ENCODE results near the gene HIVEP1. TPM values are rescaled to one million over a fixed set of nuclear protein-coding genes. Genes with fewer than 3 reads are reported as not detected.

Gene HIVEP1
- total and polyA plus RNA-seq, 2 of the 8 experiments (the other 6 are each of a cell fraction or from before 2014, with no cell fraction given) = 22.6 to 23.1 TPM

GRCh38 chr6:12083763-12084162 lies 71.7 kb downstream of the HIVEP1 start:
- H3K4me2 ChIP-seq (ENCODE audit: insufficient read depth in 1 of 2, low read depth in 2 of 2, low read length in 2 of 2) = no peak overlapping the region
- no peak overlapping the region for H3K9ac ChIP-seq (replicated peaks in 1 of 4; ENCODE audit: extremely low read depth in 1 of 4, low read depth in 3 of 4, low read length in 3 of 4)
- H3K36me3 ChIP-seq (ENCODE audit: control insufficient read depth in 2 of 4, insufficient read depth in 4 of 4, low read length in 3 of 4) = no peaks in the 10 kb centered on the region; a peak in 1 of 8 replicates
- H2BK15ac ChIP-seq (ENCODE audit: low read length) = no peak overlapping the region
- no peak overlapping the region for H2BK20ac ChIP-seq (ENCODE audit: low read length)
- no peak overlapping the region for H4K91ac ChIP-seq (replicated peaks; ENCODE audit: insufficient read length, low read length)
- H2BK120ac ChIP-seq (replicated peaks; ENCODE audit: low read depth, low read length) = no peak overlapping the region
- no peak overlapping the region for H3K14ac ChIP-seq (ENCODE audit: insufficient read length)
- CTCF ChIA-PET (ENCODE audit: partially characterized antibody) = interaction anchor here (1.0 to 1.1 kb wide), 3 partner anchors 9 to 41 kb away, joined by 3 read pairs; no protein-coding TSS in a partner anchor
- no peaks in the 10 kb centered on the region for H3K23me2 ChIP-seq (ENCODE audit: low read depth, low read length)
- no peaks in the 10 kb centered on the region for H3K27me3 ChIP-seq (replicated peaks in 1 of 4; ENCODE audit: control insufficient read depth in 3 of 4, extremely low read depth in 1 of 4, insufficient read depth in 3 of 4, low read length in 3 of 4)
- H3K4ac ChIP-seq (replicated peaks; ENCODE audit: insufficient read length, low read depth, low read length) = no peak overlapping the region
- H4K5ac ChIP-seq (ENCODE audit: insufficient read length, low read depth, low read length) = no peak overlapping the region
- H3K4me3 ChIP-seq (ENCODE audit: extremely low read depth in 1 of 4, insufficient read depth in 2 of 4, low read depth in 3 of 4, low read length in 4 of 4) = no peak overlapping the region
- FAIRE-seq (no peak), DNase-seq (ENCODE audit: low read depth in 1 of 2, low spot score in 2 of 2) (no peak)
- no peak overlapping the region for H4K8ac ChIP-seq (ENCODE audit: extremely low read depth, insufficient read depth, low read length)
- H2BK5ac ChIP-seq (ENCODE audit: low read depth, low read length) = no peak overlapping the region
- no peak overlapping the region for H3K56ac ChIP-seq (replicated peaks; ENCODE audit: insufficient read length, low read depth, low read length)
- H2AFZ ChIP-seq (ENCODE audit: low read length) = no peak overlapping the region
- POLR2A ChIA-PET (ENCODE audit: partially characterized antibody) = interaction anchor here (1.0 kb wide), 1 partner anchor 14 kb away, joined by 3 read pairs; no protein-coding TSS in a partner anchor
- no peak overlapping the region for H3K27ac ChIP-seq (ENCODE audit: low read depth, low read length)
- no peak for TF ChIP-seq YY1 (IDR thresholded peaks at IDR 0.05; ENCODE audit: low read depth, low read length)
- TF ChIP-seq TAF1 (IDR thresholded peaks at IDR 0.05; ENCODE audit: low read depth, low read length) = no peak
- no peak for TF ChIP-seq JUN (IDR thresholded peaks at IDR 0.05; ENCODE audit: low read depth, low read length)
- no peak for TF ChIP-seq NRF1 (IDR thresholded peaks at IDR 0.05; ENCODE audit: low read depth, low read length)
- TF ChIP-seq BACH1 (IDR thresholded peaks at IDR 0.05; ENCODE audit: low read length) = no peak
- TF ChIP-seq POU5F1 (IDR thresholded peaks at IDR 0.05; ENCODE audit: low read depth, low read length) = no peak
- no peak for TF ChIP-seq RXRA (IDR thresholded peaks at IDR 0.05; ENCODE audit: insufficient read depth, low read depth, low read length)
- TF ChIP-seq SIN3A (conservative IDR thresholded peaks at IDR 0.05 in 1 of 2, IDR thresholded peaks at IDR 0.05 in 1 of 2; ENCODE audit: low read depth in 1 of 2, low read length in 2 of 2) = no peak
- no peak for TF ChIP-seq HDAC2 (IDR thresholded peaks at IDR 0.05; ENCODE audit: borderline replicate concordance in 1 of 2, low read depth in 2 of 2, low read length in 2 of 2)
- TF ChIP-seq MAX (IDR thresholded peaks at IDR 0.05) = no peak
- no peak for TF ChIP-seq RBBP5 (IDR thresholded peaks at IDR 0.05; ENCODE audit: borderline replicate concordance, low read depth, low read length)
- TF ChIP-seq E2F6 (IDR thresholded peaks at IDR 0.05) = no peak
- peaks cover 2 to 10% of the 10 kb centered on the region in 2 experiments for H4K20me1 ChIP-seq (replicated peaks in 1 of 2; ENCODE audit: control insufficient read depth in 1 of 2, insufficient read depth in 2 of 2, low read length in 2 of 2)
- no peak overlapping the region for H3K23ac ChIP-seq (ENCODE audit: insufficient read length)
- H2BK12ac ChIP-seq (ENCODE audit: low read depth, low read length) = no peak overlapping the region
- H3K4me1 ChIP-seq (replicated peaks in 1 of 4; ENCODE audit: control insufficient read depth in 3 of 4, insufficient read depth in 4 of 4, low read length in 3 of 4) = peaks cover 0 to 13% (median 8%) of the 10 kb centered on the region in 4 experiments; a peak in 4 of 7 replicates
- H3K9me3 ChIP-seq (ENCODE audit: insufficient read depth in 2 of 2, low read depth in 1 of 2, low read length in 1 of 2) = no peaks in the 10 kb centered on the region
- H3K79me2 ChIP-seq (ENCODE audit: control insufficient read depth in 1 of 2, insufficient read depth in 2 of 2, low read length in 2 of 2) = peaks cover 0 to 96% of the 10 kb centered on the region in 2 experiments; a peak in 3 of 4 replicates
- no peak overlapping the region for H2AK5ac ChIP-seq (ENCODE audit: low read depth, low read length)
- peaks cover 4% of the 10 kb centered on the region; the same call in 1 of the 2 replicates for H3K79me1 ChIP-seq (ENCODE audit: low read depth, low read length)
- H3K18ac ChIP-seq (ENCODE audit: extremely low read depth, low read length) = no peak overlapping the region
